Subcutaneous adipose tissue (tissue), 4 donors: ENCODE data around the gene CRY1. TPM values are rescaled to one million over a fixed set of nuclear protein-coding genes. Genes with fewer than 3 reads are reported as not detected.

Experiments
- total RNA-seq, 4 donors: library from RNA; depleted of rRNA; stranded (reverse); fragments of >200 nt; gene quantifications; one replicate each; pipeline ENCODE4 v1.1.0, GENCODE V29; 2016
- TF ChIP-seq, protein P1 (sequence below): fragments of 450-650 bp; IDR thresholded peaks from one replicate; pipeline ENCODE4 v1.5.1; 2016; ENCODE audit warnings: low read depth, mild to moderate bottlenecking, control low read depth, antibody characterized with exemption, moderate library complexity

The CRY1 gene
- total RNA-seq, 4 donors from 2014 or later: 13.0 to 40.9 (median 16.8) TPM

DNA sequence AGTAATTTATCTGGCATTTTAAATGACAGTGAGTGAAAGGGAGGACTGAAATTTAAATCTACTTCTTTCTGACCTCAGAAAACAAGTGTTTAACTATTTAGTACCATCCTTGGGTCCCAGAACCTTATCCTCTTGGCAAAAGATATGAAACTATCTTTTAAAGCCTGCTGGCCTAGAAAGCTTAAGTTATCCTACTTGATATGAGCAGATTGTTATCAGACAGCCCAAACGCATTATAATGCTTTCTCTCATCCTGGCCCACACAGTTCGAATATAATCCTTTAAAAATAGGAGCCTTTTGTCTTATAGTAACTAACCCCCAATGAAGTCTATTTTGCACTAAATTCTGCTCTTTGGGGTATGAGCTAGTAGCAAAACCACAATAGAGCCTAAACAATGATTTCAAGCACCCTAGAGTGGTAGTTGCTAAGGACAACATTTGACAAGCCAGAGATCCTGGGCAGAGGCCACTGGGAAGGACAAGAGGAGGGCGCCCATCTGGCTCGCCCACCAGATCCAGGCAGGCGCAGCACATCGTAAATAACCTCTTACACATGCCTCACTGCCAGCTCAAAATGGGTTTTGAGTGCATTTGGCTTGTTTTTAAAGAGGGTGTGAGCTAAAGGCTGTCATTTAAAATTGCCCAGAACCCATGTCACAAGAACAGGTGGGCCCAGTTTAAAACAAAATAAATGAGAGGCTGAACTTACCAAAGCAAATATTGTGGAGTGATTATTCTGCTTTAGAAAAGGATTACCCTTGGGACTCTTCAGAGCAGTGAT lies 37.7 kb upstream of the CRY1 start:
- TF ChIP-seq, protein P1, sequence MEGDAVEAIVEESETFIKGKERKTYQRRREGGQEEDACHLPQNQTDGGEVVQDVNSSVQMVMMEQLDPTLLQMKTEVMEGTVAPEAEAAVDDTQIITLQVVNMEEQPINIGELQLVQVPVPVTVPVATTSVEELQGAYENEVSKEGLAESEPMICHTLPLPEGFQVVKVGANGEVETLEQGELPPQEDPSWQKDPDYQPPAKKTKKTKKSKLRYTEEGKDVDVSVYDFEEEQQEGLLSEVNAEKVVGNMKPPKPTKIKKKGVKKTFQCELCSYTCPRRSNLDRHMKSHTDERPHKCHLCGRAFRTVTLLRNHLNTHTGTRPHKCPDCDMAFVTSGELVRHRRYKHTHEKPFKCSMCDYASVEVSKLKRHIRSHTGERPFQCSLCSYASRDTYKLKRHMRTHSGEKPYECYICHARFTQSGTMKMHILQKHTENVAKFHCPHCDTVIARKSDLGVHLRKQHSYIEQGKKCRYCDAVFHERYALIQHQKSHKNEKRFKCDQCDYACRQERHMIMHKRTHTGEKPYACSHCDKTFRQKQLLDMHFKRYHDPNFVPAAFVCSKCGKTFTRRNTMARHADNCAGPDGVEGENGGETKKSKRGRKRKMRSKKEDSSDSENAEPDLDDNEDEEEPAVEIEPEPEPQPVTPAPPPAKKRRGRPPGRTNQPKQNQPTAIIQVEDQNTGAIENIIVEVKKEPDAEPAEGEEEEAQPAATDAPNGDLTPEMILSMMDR: no peak

DNA sequence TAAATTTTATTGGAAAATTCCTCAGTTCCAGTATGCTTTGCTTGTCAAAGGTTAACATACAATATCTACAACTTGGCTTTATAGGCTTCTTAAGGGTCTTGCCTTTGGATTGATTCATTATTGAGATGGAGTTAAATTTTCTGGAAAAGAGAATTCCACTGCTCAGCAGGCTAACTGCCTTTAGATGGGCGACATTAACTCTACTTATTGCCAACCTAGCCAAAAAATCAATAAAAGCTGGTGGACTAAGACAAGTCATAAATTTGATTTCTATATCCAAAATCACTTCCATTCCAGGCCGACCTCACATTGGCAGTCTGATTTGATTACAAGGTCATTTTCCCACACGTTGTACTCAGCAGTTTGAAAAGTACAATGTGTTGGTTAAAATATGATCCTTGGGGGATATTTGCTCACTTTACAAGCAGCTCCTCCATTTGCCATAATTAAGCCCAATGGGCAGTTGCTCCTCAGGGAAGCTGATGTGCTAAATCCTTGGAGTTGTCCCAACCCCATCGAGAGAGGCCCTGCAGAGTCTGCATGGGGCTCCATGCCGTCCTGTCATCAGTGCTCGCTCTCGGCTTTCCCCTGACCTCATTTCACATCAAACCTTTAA lies 36.1 kb upstream of the CRY1 start:
- TF ChIP-seq, protein P1: no peak

DNA sequence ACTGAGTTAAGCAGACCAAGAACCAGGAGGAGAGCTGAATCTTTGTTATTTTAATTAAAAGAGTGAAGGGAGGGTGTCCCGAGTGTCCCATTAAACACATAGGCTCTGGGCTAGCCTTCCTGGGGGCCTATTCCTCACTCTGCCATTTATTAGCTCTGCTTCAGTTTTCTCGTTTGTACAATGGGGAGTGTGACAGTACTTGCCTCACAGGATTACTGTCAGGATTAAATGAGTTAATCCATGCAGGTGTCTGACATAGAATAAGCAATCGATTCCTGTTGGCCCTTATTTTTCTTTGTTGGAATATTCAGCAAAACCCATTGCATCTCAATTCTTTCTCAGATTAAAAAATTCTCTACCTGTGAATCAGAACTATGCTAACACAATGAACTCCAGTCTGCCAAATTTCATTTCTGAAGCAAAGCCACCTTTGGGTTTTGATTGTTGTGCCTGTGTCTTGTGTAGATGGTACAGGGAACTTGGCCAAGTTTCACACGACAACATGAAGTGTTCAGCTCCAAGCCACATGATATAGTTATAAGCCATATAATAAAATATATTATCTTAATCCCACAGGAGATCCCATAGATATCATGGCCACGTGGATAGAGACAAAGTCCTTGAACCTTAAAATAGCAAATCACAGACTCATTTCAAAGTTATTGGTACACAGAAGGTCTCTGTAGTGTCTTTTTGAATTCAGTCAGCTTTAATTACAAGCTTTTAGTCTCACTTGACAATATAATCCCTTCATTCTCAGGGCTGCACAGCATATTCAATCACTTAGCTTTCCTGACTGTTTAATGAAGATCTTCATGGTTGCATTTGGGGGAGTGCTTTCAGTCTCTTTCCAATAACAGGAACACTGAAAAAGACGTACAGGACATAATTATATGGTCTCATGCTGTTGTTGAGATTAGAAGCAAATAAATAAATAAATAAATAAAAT lies 34.4 kb upstream of the CRY1 start:
- TF ChIP-seq, protein P1: no peak

DNA sequence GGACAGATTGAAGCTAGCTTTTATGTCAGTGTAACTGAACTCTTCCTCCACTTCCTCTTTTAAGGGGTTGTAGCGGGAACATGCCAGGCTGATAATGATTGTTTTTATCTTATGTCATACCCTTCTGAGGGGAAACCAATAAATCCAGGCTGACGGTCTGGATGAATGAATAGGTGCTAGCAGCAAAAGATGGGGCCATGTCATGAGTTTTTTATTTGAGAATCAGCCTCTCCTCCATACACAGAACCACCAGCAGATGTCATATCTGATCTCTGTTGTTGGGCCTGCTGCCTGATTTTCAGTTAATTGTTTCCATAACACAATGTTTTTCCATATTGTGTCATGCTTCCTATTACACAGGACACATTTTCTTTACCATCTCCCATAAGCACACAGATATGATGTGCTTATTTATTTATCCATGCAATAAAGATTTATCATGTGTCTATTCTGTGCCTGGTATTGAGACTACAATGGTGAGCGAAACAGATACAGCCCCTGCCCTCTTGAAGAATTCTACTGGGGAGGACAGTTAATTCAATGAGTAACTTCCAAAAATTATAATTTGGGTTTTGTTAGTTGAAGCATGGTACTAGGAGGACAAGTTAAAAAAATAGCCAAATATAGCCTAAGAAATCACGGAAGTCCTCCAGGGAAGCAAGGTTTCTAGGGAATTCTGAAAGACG lies 33.6 kb upstream of the CRY1 start:
- TF ChIP-seq, protein P1: no peak

DNA sequence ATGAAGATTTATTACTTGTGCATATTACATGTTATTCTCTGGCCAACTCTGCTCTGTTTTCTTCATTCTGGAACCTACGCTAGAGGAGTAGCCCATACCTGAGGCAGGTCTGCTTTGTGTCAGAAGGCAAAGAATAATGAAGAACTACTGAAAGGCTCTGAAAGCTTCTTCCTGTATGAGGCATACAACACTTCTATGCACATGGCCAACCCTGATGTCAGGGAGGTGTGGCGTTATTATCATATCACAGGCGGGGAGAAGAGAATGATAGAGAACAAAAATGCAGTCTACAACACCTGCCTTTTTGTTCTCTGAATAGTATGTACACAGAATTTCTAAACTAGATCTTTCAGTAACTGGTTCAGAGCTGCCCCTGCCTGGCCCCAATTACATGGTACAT lies 32.5 kb upstream of the CRY1 start:
- TF ChIP-seq, protein P1: no peak

DNA sequence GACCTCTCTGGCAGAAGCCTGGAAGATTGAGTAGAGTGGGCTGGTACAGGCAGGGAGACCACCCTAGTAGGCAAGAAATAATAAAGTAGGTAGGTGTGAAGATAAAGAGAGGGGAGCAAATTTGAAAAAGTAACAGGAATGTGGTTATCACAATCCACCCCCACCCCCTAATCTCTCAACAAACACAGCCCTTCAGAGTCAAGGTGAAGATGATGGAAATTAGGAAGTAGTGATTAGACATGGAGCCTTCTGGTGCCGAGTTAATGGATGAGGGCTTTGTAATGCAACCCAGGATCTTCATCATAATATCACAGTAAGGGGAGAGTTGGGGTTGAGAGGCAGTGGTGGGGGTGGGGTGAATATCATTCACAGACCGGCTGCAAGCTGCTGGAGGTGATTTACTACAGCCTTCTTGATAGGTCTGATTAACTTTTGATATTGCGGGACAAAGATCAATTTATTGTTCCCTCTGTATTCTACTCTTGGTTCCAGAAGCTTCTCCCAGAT lies 29.2 kb upstream of the CRY1 start:
- TF ChIP-seq, protein P1: no peak
